HepG2 (cell line): ENCODE measurements around the gene SEMA3G. TPM values are rescaled to one million over a fixed set of nuclear protein-coding genes. Genes with fewer than 3 reads are reported as not detected.

Experiments used
- ATAC-seq: fragments of 200-7000 bp; cut with Tn5 transposase; 3 replicates; pipeline ENCODE4 v1.9.1; 2020; ENCODE audit warnings: mild to moderate bottlenecking, moderate library complexity
- BruUV-seq: library from RNA; stranded (reverse); fragments of 400-500 nt; replicated peaks from 2 replicates; lab custom pipeline; 2021; lab: Mats Ljungman, UMichigan
- CTCF ChIA-PET: fragments of 300-600 bp; formaldehyde crosslinking; extraction: SDS; loops from one replicate; lab custom pipeline; 2021; ENCODE audit warnings: low total read pairs, inconsistent platforms, low intra/inter-chr PET ratio; lab: Yijun Ruan, JAX
- POLR2A ChIA-PET: fragments of 350-600 bp; sonication (Branson Sonifier 250); formaldehyde crosslinking; loops from one replicate; lab custom pipeline; 2020; ENCODE audit warnings: antibody characterized with exemption, inconsistent platforms; lab: Yijun Ruan, JAX
- DNase-seq: peaks from one replicate; pipeline ENCODE4 v3.0.0-alpha.2; 2015; ENCODE audit warnings: low spot score
- FAIRE-seq: peaks from 3 replicates; lab custom pipeline; 2011; peaks lifted over from hg19 to GRCh38; lab: Jason Lieb, UNC
- H2AFZ ChIP-seq: one replicate; pipeline ENCODE4 v1.6.1; 2011; ENCODE audit warnings: low read length, inconsistent platforms
- H3K27ac ChIP-seq: fragments of 300-600 bp; 3 replicates; pipeline ENCODE4 v1.8.0; 2011; ENCODE audit warnings: mixed run types, mild to moderate bottlenecking, mixed read lengths, low read length, inconsistent platforms; ENCODE audit not compliant: insufficient read depth; ENCODE audit errors: extremely low read length
- H3K27me3 ChIP-seq, 2 experiments: fragments of 200-600 bp in 1 of 2; 2 replicates in 1 of 2; 3 replicates in 1 of 2; pipeline versions ENCODE4 v1.6.0 to v1.8.0; 2011; ENCODE audit warnings: low read length in 2 of 2, mild to moderate bottlenecking in 2 of 2, moderate library complexity in 2 of 2, inconsistent platforms in 1 of 2; ENCODE audit not compliant: insufficient read depth in 2 of 2, control insufficient read depth in 1 of 2
- H3K36me3 ChIP-seq, 2 experiments: fragments of 200-600 bp in 1 of 2; replicated peaks in 1 of 2; 2 replicates in 1 of 2; 3 replicates in 1 of 2; pipeline versions ENCODE4 v1.5.1 to v1.8.0; 2011; ENCODE audit warnings: low read length in 2 of 2, inconsistent platforms in 1 of 2; ENCODE audit not compliant: insufficient read depth in 2 of 2, control insufficient read depth in 1 of 2
- H3K4me1 ChIP-seq: 2 replicates; pipeline ENCODE4 v1.5.1; 2012; ENCODE audit warnings: low read length, inconsistent platforms; ENCODE audit not compliant: insufficient read depth
- H3K4me2 ChIP-seq: 2 replicates; pipeline ENCODE4 v1.6.0; 2011; ENCODE audit warnings: low read depth, low read length, inconsistent platforms
- H3K4me3 ChIP-seq, 3 experiments: fragments of 200-600 bp in 1 of 3; sonication (generic), shearing (Covaris generic) in 1 of 3; replicated peaks in 1 of 3; 2 replicates each; pipeline ENCODE4 v1.5.1; 2011 to 2016; ENCODE audit warnings: low read length in 3 of 3, inconsistent platforms in 2 of 3, low read depth in 2 of 3, mild to moderate bottlenecking in 2 of 3, control low read depth in 1 of 3, mixed read lengths in 1 of 3; ENCODE audit not compliant: insufficient read depth in 1 of 3
- H3K79me2 ChIP-seq: one replicate; pipeline ENCODE4 v1.6.1; 2011; ENCODE audit warnings: low read length, inconsistent platforms; ENCODE audit not compliant: insufficient read depth
- H3K9ac ChIP-seq: 2 replicates; pipeline ENCODE4 v1.6.0; 2011; ENCODE audit warnings: mild to moderate bottlenecking, low read depth, low read length, inconsistent platforms; ENCODE audit not compliant: insufficient read depth
- H3K9me3 ChIP-seq: 2 replicates; pipeline ENCODE4 v1.5.1; 2012; ENCODE audit warnings: mild to moderate bottlenecking, low read length
- H4K20me1 ChIP-seq: 2 replicates; pipeline ENCODE4 v1.6.0; 2011; ENCODE audit warnings: inconsistent platforms, mild to moderate bottlenecking, low read length, moderate library complexity; ENCODE audit not compliant: insufficient read depth
- ATF7 ChIP-seq, 2 experiments: fragments of 450-650 bp in 1 of 2; sonication (generic) in 1 of 2; formaldehyde crosslinking in 1 of 2; IDR thresholded peaks; 2 replicates each; pipeline versions ENCODE4 v1.4.0 to v1.6.1; 2016 to 2020; ENCODE audit warnings: antibody characterized with exemption in 1 of 2, mild to moderate bottlenecking in 1 of 2, missing genetic modification reagents in 1 of 2
- FOXC1 ChIP-seq: sonication (generic); formaldehyde crosslinking; IDR thresholded peaks from 2 replicates; pipeline ENCODE4 v1.8.0; 2022; ENCODE audit warnings: mild to moderate bottlenecking, missing genetic modification reagents, borderline replicate concordance
- HNRNPUL1 ChIP-seq: fragments of 200-400 bp; formaldehyde crosslinking; IDR thresholded peaks from 2 replicates; pipeline ENCODE4 v1.6.1; 2017; ENCODE audit warnings: low read depth, mild to moderate bottlenecking, low read length, moderate library complexity
- MAFG ChIP-seq: sonication (generic); formaldehyde crosslinking; IDR thresholded peaks from 2 replicates; pipeline ENCODE4 v1.5.1; 2020; ENCODE audit warnings: mild to moderate bottlenecking, missing genetic modification reagents
- MIER3 ChIP-seq: IDR thresholded peaks from 2 replicates; pipeline ENCODE4 v1.6.1; 2016; ENCODE audit warnings: missing compliant biosample characterization, borderline replicate concordance
- NFYB ChIP-seq: sonication (generic); formaldehyde crosslinking; IDR thresholded peaks from 2 replicates; pipeline ENCODE4 v1.4.0; 2020; ENCODE audit warnings: missing genetic modification reagents
- PITX1 ChIP-seq: sonication (generic); formaldehyde crosslinking; IDR thresholded peaks from 2 replicates; pipeline ENCODE4 v1.5.1; 2020; ENCODE audit warnings: mild to moderate bottlenecking, missing genetic modification reagents
- POLR2G ChIP-seq: fragments of 200-400 bp; formaldehyde crosslinking; IDR thresholded peaks from 2 replicates; pipeline ENCODE4 v1.6.1; 2018; ENCODE audit warnings: mild to moderate bottlenecking, low read depth, low read length, moderate library complexity
- SKI ChIP-seq: fragments of 450-650 bp; IDR thresholded peaks from one replicate; pipeline ENCODE4 v1.6.1; 2018; ENCODE audit warnings: mild to moderate bottlenecking; ENCODE audit not compliant: partially characterized antibody
- TARDBP ChIP-seq: sonication (generic); formaldehyde crosslinking; IDR thresholded peaks from 2 replicates; pipeline ENCODE4 v1.8.0; 2022; ENCODE audit warnings: mild to moderate bottlenecking, missing genetic modification reagents
- ZFP37 ChIP-seq: sonication (generic); formaldehyde crosslinking; IDR thresholded peaks from 2 replicates; pipeline ENCODE4 v1.4.0; 2020; ENCODE audit warnings: missing genetic modification reagents, borderline replicate concordance
- ZMAT3 ChIP-seq: sonication (generic); formaldehyde crosslinking; conservative IDR thresholded peaks from 2 replicates; pipeline ENCODE4 v1.7.0; 2021; ENCODE audit warnings: missing genetic modification reagents
- WGBS: methylation state at CpG from one replicate; pipeline ENCODE4 v1.1.6; 2017; ENCODE audit warnings: low lambda C conversion rate; 5-methylcytosine and 5-hydroxymethylcytosine counted together
- in situ Hi-C: cut with HindIII; loops from 2 replicates; pipeline ENCODE4 v1.10.0; 2017; ENCODE audit warnings: low pct_unique_long_range_greater_than_20kb; ENCODE audit not compliant: extremely low pct_ligation_motif_present
- intact Hi-C: fragments of 100-400 bp; cut with micrococcal nuclease; formaldehyde crosslinking; loops from one replicate; pipeline ENCODE4 v1.10.0; 2022; ENCODE audit not compliant: unreplicated experiment
- polyA plus RNA-seq, 8 experiments: library from polyadenylated mRNA; depleted of rRNA in 3 of 8; stranded (reverse) in 7 of 8; unstranded in 1 of 8; fragments of >200 nt; fragmentation: Illumina TruSeq in 4 of 8; extraction: Trizol in 4 of 8; gene quantifications; 2 replicates each; pipeline versions ENCODE4 v1.2.1 to v1.2.3, GENCODE V29; 2011 to 2016; ENCODE audit warnings: low read depth in 4 of 8, missing spikeins in 1 of 8, mixed read lengths in 1 of 8; ENCODE audit not compliant: insufficient read depth in 1 of 8
- total RNA-seq, 5 experiments: library from RNA; depleted of rRNA; stranded (reverse); fragments of >200 nt; fragmentation: Illumina TruSeq; extraction: Trizol; gene quantifications; 2 replicates each; pipeline ENCODE4 v1.2.3, GENCODE V29; 2016; ENCODE audit warnings: low read depth in 1 of 5
- TF ChIP-seq, protein P1 (sequence below): sonication (generic); formaldehyde crosslinking; conservative IDR thresholded peaks from 2 replicates; pipeline ENCODE4 v1.8.0; 2022; ENCODE audit warnings: low read depth, missing genetic modification reagents
- TF ChIP-seq, protein P2 (sequence below): sonication (generic); formaldehyde crosslinking; conservative IDR thresholded peaks from 2 replicates; pipeline ENCODE4 v1.4.0; 2020; ENCODE audit warnings: missing genetic modification reagents

Gene SEMA3G
- total and polyA plus RNA-seq, 2 of the 13 experiments (the other 11 are each of a cell fraction or from before 2014, with no cell fraction given) = 6.1 to 8.3 TPM

DNA sequence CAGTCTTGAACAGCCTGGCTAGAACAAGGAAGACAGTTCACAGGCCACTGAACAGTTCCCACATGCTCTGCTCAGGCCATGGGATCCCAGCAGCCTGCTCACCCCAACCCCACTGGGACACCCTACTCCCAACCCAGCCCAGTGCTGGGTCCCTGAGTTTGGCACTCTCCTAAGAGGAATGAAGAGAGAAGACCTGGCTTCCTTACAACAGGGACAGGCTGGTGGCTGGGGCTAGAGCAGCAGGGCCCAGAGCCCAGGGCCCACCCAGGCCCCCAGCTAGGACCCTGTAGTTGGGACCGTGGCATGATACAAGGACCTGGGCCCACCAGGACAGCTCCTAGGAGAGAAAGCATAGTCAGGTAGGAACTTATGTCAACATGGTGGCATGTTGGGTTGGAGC, 43.4 kb downstream of the SEMA3G start:
- Histone ChIP-seq H4K20me1 (no peaks in the 10 kb centered on the region), H3K4me2 (no peak overlapping the region), H3K79me2 (no peaks in the 10 kb centered on the region), H3K4me1 (peaks cover 12% of the 10 kb centered on the region; the same call in 1 of the 2 replicates), H3K36me3 (peaks cover 20 to 53% of the 10 kb centered on the region in 2 experiments; a peak in 4 of 5 replicates), H3K27me3 (no peaks in the 10 kb centered on the region), H3K9ac (no peak overlapping the region), H3K27ac (no peak overlapping the region), H2AFZ (no peak overlapping the region), H3K9me3 (no peaks in the 10 kb centered on the region), H3K4me3 (no peak overlapping the region)
- ATAC-seq (no peak), FAIRE-seq (no peak), DNase-seq (no peak)
- in situ Hi-C loops = no loop called here
- POLR2A ChIA-PET = no interaction called here
- TF ChIP-seq ZFP37 = no peak
- CTCF ChIA-PET = no interaction called here
- no TSS peak for BruUV-seq
- 100% methylated on average over 1 of the region's 1 CpG for WGBS
- intact Hi-C loops = no loop called here

DNA sequence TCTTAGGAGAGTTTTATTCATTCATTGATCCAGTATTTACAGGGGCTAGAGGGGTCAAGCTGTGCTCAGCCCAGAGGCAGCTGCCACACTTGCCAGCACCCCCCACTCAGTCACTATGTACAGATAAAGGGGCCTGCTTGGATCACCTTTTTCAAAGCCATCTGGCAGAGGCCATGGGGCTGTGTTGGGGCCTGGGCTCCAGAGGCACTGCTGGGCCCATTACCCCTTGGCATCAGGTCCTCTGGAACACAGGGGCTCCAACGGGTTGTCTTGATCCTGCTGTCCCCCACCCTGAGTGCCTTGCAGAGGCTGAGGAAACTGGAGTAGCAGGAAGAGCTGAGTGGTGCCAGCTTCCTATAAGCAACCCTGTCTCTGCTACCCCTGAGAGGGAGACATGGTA, 43.9 kb downstream of the SEMA3G start:
- no peak for FAIRE-seq
- Histone ChIP-seq H3K4me2 (no peak overlapping the region), H3K79me2 (no peaks in the 10 kb centered on the region), H3K27ac (no peak overlapping the region), H3K4me1 (peaks cover 12% of the 10 kb centered on the region; the same call in 1 of the 2 replicates), H3K4me3 (no peak overlapping the region), H3K27me3 (no peaks in the 10 kb centered on the region), H4K20me1 (no peaks in the 10 kb centered on the region), H2AFZ (no peak overlapping the region), H3K36me3 (peaks cover 17 to 48% of the 10 kb centered on the region in 2 experiments; a peak in 4 of 5 replicates), H3K9ac (no peak overlapping the region), H3K9me3 (no peaks in the 10 kb centered on the region)
- 100% methylated on average over 1 of the region's 1 CpG for WGBS
- in situ Hi-C loops = no loop called here
- DNase-seq = no peak
- no peak for TF ChIP-seq HNRNPUL1
- TF ChIP-seq NFYB = no peak
- no peak for TF ChIP-seq POLR2G
- TF ChIP-seq TARDBP = no peak
- TF ChIP-seq ATF7 (IDR thresholded peaks at IDR 0.05) = no peak
- no peak for TF ChIP-seq ATF7 (CRISPR knock-in tag; IDR thresholded peaks at IDR 0.05)
- TF ChIP-seq, protein P1, sequence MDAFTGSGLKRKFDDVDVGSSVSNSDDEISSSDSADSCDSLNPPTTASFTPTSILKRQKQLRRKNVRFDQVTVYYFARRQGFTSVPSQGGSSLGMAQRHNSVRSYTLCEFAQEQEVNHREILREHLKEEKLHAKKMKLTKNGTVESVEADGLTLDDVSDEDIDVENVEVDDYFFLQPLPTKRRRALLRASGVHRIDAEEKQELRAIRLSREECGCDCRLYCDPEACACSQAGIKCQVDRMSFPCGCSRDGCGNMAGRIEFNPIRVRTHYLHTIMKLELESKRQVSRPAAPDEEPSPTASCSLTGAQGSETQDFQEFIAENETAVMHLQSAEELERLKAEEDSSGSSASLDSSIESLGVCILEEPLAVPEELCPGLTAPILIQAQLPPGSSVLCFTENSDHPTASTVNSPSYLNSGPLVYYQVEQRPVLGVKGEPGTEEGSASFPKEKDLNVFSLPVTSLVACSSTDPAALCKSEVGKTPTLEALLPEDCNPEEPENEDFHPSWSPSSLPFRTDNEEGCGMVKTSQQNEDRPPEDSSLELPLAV (CRISPR knock-in tag) = no peak
- TF ChIP-seq PITX1 (CRISPR knock-in tag) = no peak
- TF ChIP-seq MIER3 (CRISPR knock-in tag) = no peak
- TF ChIP-seq, protein P2, sequence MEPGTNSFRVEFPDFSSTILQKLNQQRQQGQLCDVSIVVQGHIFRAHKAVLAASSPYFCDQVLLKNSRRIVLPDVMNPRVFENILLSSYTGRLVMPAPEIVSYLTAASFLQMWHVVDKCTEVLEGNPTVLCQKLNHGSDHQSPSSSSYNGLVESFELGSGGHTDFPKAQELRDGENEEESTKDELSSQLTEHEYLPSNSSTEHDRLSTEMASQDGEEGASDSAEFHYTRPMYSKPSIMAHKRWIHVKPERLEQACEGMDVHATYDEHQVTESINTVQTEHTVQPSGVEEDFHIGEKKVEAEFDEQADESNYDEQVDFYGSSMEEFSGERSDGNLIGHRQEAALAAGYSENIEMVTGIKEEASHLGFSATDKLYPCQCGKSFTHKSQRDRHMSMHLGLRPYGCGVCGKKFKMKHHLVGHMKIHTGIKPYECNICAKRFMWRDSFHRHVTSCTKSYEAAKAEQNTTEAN (CRISPR knock-in tag) = no peak
- no peak for TF ChIP-seq FOXC1 (CRISPR knock-in tag)
- TF ChIP-seq SKI = no peak
- no peak for TF ChIP-seq MAFG
- TF ChIP-seq ZMAT3 = no peak
- ATAC-seq = no peak
- intact Hi-C loops = no loop called here
- no TSS peak for BruUV-seq
- ChIA-PET POLR2A (no interaction called here), CTCF (no interaction called here)
